SH-SY5Y (cell line): Measurements from ENCODE around the gene RAD51B.

Experiments used
- GATA2 ChIP-seq: IDR thresholded peaks from 2 replicates; pipeline ENCODE4 v1.6.1; 2011; ENCODE audit warnings: mild to moderate bottlenecking, low read depth, low read length
- GATA3 ChIP-seq: IDR thresholded peaks from 2 replicates; pipeline ENCODE4 v1.6.1; 2011; ENCODE audit warnings: low read depth, mild to moderate bottlenecking, low read length, moderate library complexity

DNA sequence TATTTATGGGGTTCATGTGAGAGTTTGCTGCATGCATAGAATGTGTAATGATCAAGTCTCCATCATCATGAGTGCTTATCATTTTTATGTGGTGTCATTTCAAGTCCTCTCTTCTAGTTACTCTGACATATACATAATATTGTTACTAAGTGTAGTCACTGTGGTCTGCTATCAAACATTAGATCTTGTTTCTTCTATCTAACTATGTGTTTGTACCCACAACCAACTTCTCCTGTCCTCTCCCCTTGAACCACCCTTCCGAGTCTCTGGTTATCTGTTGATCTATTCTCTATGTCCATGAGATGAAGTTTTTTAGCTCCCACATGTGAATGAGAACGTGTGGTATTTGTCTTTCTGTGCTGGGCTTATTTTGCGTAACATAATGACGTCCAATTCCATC, 107.7 kb downstream of the RAD51B start:
- TF ChIP-seq GATA2 (no peak), GATA3 (no peak)
